ENCODE results near the gene LPGAT1. TPM values are rescaled to one million over a fixed set of nuclear protein-coding genes. Genes with fewer than 3 reads are reported as not detected.

The LPGAT1 gene
- total RNA-seq, 2 experiments from 2014 or later, result 31.8 to 34.7 TPM

Other genes with a start within 250 kb of the LPGAT1 start
- gene NEK2, start 155.1 kb downstream of the LPGAT1 start, total RNA-seq, result 10 to 100 TPM; 42.4 to 45.9 TPM
- 10 to 100 TPM; 19.3 to 19.6 TPM for gene INTS7, start 204.8 kb upstream of the LPGAT1 start, total RNA-seq
- 10 to 100 TPM; 82.2 to 88.2 TPM for gene DTL, start 205.0 kb upstream of the LPGAT1 start, total RNA-seq